ENCODE results near the gene FAM131B.
"Not testable (repeated sequence)": the region's sequence is repeated elsewhere in the genome, so short reads cannot be mapped to it uniquely, and the experiment has no call there.

FAM131B gene

DNA sequence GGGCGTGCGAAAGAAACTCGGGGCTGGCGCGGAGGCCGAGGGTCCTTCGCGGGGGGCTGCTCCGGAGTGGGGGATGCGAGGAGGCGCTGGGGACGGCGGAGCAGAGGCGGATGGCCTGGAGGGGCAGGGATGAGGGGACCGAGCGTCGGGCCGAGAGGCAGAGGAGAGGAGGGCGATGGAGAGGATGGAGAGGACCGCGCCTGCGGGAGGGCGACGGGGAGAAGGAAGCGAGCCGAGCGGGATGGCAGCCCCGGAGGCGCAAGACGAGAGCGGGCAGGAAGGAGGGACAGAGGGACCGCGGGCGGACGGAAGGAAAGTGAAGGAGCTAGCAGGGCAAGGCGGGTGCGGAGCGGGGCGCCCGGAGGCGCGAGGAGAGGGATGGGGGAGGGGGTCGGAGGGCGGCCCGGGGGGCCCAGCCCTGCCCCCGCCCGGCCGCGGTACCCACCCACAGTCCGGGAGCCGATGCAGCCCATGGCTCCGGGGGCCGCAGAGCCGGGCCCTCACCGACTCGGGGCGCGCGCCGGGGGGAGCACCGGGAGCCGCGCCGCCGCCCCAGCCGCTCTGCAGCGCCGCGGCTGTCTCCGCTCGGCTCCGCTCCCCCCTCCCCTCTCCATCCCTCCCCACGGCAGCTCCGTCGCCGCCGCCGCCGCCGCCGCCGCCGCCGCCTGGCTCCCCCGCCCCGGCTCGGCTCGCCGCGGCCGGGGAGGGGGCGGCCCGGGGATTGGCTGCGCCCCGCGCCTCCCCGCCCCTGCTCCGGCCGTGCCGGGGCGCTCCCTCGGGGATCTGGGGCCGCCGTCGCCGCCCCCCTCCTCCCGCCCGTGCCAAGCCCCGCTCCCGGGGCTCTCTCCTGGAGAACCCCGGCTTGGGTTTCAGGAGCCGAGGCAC is at the start of gene FAM131B:
Gene FAM131B, minus strand, starts transcription at position 583 of the 885 bp plus-strand sequence. Its CDS starts 110 bp downstream, at position 473.
- DNase-seq, result no peak

- no peak for DNase-seq
These were observed 49.6 kb upstream of the FAM131B start for GRCh38 chr7:143411976-143412708.

DNA sequence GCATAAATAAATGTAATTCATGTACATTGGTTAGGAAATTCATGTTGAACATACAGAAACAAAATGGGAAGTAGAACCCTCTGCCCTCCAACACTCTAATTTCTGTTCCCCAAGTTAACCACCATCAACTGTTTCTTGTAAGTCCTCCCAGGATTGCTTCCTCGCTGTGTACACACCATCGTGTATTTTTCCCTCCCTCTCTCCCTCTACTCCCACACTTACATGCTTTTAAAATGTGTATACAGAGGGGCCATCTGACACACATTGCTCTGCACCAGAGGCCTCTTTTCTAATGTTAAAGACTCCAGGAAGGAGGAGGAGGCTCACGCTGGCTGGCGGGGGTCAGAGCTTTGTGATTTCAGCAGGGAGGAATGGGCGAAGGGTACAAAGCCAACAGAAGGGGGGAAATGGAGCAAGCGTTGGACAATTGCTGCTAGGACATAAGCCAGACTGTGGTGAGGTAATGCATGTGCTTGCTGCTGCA is 48.0 kb upstream of the FAM131B start:
- DNase-seq, result no peak

DNA sequence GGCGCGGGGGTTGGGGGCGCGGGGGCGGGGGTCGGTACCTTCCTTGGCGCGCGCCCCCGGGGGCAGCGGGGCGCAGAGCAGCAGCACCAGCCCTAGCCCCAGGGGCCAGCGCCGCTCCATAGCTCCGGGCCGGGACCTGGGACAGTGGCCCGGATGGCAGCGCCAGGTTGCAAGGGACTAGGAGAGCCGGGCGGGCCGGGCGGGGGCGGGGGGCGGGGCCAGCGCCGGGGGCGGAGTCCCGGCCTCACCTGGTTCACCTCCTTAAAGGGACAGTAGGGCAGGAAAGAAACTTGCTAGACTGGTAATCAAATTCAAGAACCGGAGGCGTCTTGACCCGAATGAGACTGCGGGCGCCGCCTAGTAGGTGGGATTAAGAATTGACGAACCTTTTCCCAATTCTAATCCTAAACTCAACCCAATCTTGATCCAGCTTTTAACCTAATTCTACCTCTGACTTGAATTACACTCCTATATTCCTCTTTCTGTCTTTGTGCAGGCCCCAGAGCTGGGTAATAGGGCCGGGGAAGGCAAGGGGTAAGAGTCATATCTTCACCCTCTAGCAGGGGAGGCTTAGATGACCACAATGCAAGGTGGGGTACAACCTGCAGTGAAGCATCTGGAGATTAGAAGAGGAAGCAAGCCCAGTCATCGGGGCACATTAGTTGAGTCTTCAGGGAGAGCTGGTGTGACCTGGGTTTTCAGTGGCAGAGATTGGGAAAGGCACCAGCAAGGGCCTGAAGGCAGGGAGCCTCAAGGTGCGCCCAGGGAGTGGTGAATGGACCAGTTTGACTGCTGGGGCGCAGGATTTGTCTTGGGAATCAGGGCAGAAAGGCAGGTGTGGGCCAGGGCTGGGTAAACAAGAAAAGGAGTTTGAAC is 46.4 kb upstream of the FAM131B start, which contains the start of gene EPHA1:
Gene EPHA1, minus strand, starts transcription at position 171 of the 876 bp plus-strand sequence. Its CDS starts 51 bp downstream, at position 120.
- peak; percentile 23 for DNase-seq

DNA sequence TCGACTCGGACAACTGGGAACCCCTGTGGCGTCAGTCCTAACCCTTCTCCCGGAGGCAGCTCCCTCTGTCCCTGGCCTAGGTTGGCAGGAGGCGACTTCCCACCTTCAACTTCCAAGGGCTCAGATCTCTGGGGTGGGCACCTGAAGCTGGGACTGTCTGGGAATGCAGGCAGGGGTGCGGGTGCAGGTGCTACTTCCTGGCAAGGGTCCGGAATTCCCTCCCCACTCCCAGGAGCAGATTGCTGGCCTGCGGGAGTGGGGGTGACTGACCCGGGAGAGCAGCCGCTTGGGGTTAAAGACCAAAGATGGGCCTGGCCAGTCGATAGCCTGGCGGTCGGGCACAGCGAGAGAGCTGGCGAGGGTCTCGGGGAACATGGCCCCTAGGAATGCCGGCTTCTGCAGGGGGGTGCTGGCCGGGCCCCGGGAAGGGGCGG is 45.8 kb upstream of the FAM131B start:
- no peak for DNase-seq

DNA sequence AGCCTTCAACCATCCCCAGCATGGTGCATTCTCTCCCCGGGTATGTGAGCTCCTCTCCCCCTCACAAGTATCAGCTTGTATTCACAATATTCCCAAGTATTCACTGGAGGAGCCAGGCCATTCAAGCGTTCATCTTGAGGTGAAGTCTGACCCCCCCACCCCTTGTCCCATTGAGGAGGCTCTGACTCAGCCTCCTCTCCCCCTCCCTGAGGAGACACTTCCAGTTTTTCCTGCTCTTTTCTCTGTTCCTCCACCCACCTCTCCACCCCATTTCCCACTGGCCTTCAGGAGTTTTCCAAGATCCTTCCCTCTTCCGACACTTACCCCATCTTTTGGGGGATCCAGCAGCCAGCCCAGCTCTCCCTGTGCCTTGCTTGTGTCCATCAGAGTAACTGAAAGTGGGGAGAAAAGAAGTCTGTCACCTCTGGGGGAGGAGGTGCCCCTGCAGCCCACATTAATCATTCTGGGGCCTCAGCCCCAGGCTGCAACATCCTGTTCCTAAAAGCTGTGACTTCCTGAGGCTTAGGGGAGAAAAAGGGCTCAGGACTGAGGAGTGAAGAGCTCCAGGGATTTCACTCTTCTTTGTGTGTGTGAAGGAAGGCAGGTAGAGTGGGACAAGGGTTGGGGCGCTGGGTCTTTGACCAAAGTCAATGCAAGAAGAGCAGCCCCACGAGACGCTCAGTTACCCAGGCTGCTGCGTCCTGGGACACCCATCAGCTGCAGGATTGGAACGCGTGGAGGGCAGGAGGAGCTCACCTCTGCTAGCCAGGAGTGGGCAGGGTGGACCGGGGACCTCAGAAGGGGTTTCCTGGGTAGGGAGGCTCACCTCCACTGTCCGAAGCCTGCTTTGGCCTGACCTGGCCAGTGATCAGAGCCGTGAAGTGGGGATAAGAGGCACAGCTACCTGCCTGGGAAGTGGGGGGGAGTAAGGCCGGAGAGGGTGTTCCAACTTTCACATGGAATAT is 45.1 kb upstream of the FAM131B start:
- no peak for DNase-seq

DNA sequence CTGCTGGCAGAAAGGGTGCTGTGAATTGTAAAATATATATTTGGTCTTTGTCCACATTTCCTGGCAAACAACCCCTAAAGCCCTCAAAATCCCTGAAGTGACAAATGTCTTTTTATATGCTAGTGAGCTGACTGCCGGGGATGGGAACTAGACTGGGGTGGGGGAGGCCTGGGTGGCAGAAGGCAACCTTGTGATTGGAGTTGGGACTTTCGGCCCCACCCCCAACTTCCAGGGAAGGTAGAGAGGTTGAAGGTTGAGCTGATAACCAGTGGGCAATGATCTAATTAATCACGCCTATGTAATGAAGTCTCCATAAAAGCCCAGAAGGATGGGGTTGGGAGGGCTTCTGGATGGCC is 43.5 kb upstream of the FAM131B start:
- DNase-seq, result no peak

GRCh38 chr7:143405173-143406001 is 42.9 kb upstream of the FAM131B start:
- no peak for DNase-seq

DNA sequence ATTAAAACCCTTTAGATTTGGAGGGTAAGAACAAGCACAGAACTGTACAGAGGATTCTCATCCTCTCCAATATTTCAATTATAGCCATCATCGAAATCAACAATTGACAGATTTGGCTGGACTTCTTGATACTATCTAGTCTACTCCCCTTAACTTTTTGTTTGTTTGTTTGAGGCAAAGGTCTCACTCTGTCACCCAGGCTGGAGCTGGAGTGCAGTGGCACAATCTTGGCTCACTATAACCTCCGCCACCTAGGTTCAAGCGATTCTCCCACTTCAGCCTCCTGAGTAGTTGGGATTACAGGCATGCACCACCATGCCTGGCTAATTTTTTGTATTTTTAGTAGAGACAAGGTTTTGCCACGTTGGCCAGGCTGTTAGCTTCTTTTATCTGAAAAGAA is 39.7 kb upstream of the FAM131B start:
- DNase-seq, result not testable (repeated sequence)

DNA sequence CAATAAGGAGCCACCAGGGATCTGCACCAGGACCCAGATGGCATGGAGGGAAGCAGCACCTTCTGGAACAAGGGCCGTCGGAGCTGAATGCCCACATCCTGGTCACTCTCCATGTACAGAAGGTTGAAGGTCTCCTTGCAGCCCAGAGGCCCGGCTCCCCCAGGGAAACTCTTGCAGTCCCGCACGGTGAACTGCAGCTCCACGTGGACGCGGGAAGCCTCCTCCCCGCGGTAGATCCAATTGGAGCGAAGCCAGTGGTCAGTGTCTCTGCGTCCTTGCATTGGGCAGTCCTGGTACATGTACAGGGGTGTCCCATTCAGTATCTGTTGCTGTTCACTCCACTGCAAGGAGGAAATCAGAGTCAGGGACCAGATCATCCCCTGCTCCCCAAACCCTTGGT is 38.8 kb upstream of the FAM131B start:
- DNase-seq, result no peak

DNA sequence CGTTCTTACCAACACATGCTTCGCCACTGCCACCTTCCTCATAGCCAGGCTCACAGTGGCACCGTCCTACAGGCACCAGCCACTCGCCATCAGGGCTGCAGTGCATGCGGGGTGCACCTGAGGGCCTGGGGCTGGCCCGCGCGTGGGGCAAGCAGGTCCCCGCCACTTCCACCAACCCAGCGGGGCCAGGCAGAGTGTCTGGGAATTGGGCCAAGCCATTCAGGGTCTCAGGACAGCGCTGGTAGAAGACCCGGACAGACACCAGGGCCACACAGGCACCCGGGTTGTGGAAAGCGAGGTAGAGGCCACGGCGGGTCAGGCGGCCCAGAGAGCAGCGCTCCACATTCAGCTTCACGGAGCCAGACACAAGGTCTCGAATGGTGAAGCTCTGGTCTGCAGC is 37.1 kb upstream of the FAM131B start:
- DNase-seq, result no peak

DNA sequence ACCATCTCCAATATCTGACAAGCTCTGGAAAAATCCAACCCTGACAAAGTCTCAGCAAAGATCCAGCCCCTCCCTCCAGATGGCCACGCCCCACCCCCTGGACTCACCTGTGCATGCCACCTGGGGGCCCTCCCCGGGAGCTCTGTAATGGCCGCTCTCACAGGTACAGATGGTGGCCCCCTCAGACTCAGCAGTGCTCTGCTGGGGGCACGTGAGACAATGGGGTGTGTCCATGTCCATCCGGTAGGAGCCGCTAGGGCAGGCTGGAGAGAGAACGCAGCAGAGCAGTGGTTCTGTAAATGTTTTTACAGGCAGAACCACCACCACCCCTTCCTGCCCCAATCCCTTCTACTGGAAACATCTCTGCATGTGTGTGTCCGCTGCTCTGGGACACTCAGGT is 36.6 kb upstream of the FAM131B start:
- no peak for DNase-seq

DNA sequence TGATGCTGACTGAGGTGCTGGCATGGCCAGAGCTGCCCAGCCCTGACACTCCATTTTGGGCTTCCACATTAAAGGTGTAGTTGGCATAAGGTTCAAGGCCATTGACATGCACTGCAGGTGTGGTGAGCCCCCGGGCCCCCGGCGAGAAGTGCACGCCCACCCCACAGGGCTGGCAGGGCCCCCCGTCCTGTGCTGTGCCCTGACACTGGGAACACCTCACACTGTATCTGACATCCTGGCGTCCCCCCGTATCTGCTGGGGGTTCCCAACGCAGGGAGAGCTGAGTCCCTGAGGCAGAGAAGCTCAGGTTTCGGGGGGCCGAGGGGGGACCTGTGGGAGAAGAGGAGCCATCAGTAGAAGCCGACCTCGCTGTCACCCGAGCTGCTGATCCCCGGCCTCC is 36.1 kb upstream of the FAM131B start:
- no peak for DNase-seq

GRCh38 chr7:143397710-143398530 is 35.4 kb upstream of the FAM131B start:
- no peak for DNase-seq

GRCh38 chr7:143396625-143397556 is 34.4 kb upstream of the FAM131B start:
- no peak for DNase-seq

GRCh38 chr7:143396182-143396581 is 33.7 kb upstream of the FAM131B start:
- no peak for DNase-seq

GRCh38 chr7:143395187-143396149 is 33.0 kb upstream of the FAM131B start:
- DNase-seq, result no peak

Measured in NCI-H2081 treated with DMSO at 0.1 percent for 48 hours (cell line).